Choroid plexus epithelial cell (primary cell): ENCODE measurements around the gene DCTN3.

ENCODE experiments used
- DNase-seq: peaks from one replicate; pipeline ENCODE4 v3.0.0-alpha.2; 2010; ENCODE audit warnings: low read depth
- H3K4me3 ChIP-seq: 2 replicates; pipeline ENCODE4 v1.5.1; 2011; ENCODE audit warnings: low read depth, mild to moderate bottlenecking, control low read depth, low read length, moderate library complexity
- CTCF ChIP-seq: conservative IDR thresholded peaks from 2 replicates; pipeline ENCODE4 v1.5.1; 2011; ENCODE audit warnings: low read depth, mild to moderate bottlenecking, control low read depth, inconsistent platforms, low read length, moderate library complexity

DCTN3 gene

GRCh38 chr9:34652602-34653000, 32.3 kb upstream of the DCTN3 start:
- DNase-seq = peak; percentile 24
- no peak for TF ChIP-seq CTCF
- no peak overlapping the region for H3K4me3 ChIP-seq

GRCh38 chr9:34651876-34652601, 31.7 kb upstream of the DCTN3 start, which contains the start of gene IL11RA:
Gene IL11RA (plus strand): TSS chr9:34652185. CDS start chr9:34655218, 3,033 bp downstream.
- TF ChIP-seq CTCF = no peak
- peak; percentile 83 for DNase-seq
- peak within 1 kb of the TSS; percentile 38 for H3K4me3 ChIP-seq

- H3K4me3 ChIP-seq = no peak overlapping the region
- peak; percentile 52 for DNase-seq
- no peak for TF ChIP-seq CTCF
Measured at GRCh38 chr9:34651321-34651720, 31.0 kb upstream of the DCTN3 start.

GRCh38 chr9:34650816-34651215, 30.5 kb upstream of the DCTN3 start:
- no peak overlapping the region for H3K4me3 ChIP-seq
- TF ChIP-seq CTCF = no peak
- DNase-seq = peak; percentile 61

GRCh38 chr9:34648673-34649072, 28.4 kb upstream of the DCTN3 start:
- TF ChIP-seq CTCF = no peak
- H3K4me3 ChIP-seq = no peak overlapping the region
- no peak for DNase-seq

GRCh38 chr9:34647651-34648050, 27.4 kb upstream of the DCTN3 start:
- no peak for DNase-seq
- H3K4me3 ChIP-seq = peak overlapping the region; percentile 68
- no peak for TF ChIP-seq CTCF

GRCh38 chr9:34647084-34647403, 26.7 kb upstream of the DCTN3 start:
- H3K4me3 ChIP-seq = peak overlapping the region; percentile 68
- no peak for TF ChIP-seq CTCF
- DNase-seq = no peak
